ENCODE measurements around the gene EFNB2. TPM values are rescaled to one million over a fixed set of nuclear protein-coding genes. Genes with fewer than 3 reads are reported as not detected.

The EFNB2 gene
- total RNA-seq, 1 donor from 2014 or later, result 42.1 TPM

- Histone ChIP-seq H3K36me3 (ENCODE audit: control insufficient read depth, insufficient read depth, low read length) (no peaks in the 10 kb centered on the region), H3K27me3 (ENCODE audit: control insufficient read depth, insufficient read depth, low read length) (no peaks in the 10 kb centered on the region), H3K4me3 (ENCODE audit: low read depth, low read length) (no peak overlapping the region)
- DNase-seq (ENCODE audit: low read depth), result no peak
- TF ChIP-seq CTCF (IDR thresholded peaks at IDR 0.05; ENCODE audit: insufficient read depth, low read length, poor library complexity, severe bottlenecking), result no peak
These were observed 9.6 kb downstream of the EFNB2 start for GRCh38 chr13:106525865-106526264.

- Histone ChIP-seq H3K27me3 (ENCODE audit: control insufficient read depth, insufficient read depth, low read length) (no peaks in the 10 kb centered on the region), H3K4me3 (ENCODE audit: low read depth, low read length) (no peak overlapping the region), H3K36me3 (ENCODE audit: control insufficient read depth, insufficient read depth, low read length) (no peaks in the 10 kb centered on the region)
- no peak for TF ChIP-seq CTCF (IDR thresholded peaks at IDR 0.05; ENCODE audit: insufficient read depth, low read length, poor library complexity, severe bottlenecking)
- no peak for DNase-seq (ENCODE audit: low read depth)
These were observed 11.4 kb downstream of the EFNB2 start for GRCh38 chr13:106524108-106524507.

- DNase-seq (ENCODE audit: low read depth), result no peak
- H3K27me3 ChIP-seq (ENCODE audit: control insufficient read depth, insufficient read depth, low read length), result no peaks in the 10 kb centered on the region
- H3K4me3 ChIP-seq (ENCODE audit: low read depth, low read length), result no peak overlapping the region
- TF ChIP-seq CTCF (IDR thresholded peaks at IDR 0.05; ENCODE audit: insufficient read depth, low read length, poor library complexity, severe bottlenecking), result no peak
- no peaks in the 10 kb centered on the region for H3K36me3 ChIP-seq (ENCODE audit: control insufficient read depth, insufficient read depth, low read length)
These were observed 11.9 kb downstream of the EFNB2 start for GRCh38 chr13:106523576-106523975.

GRCh38 chr13:106522898-106523525 lies 12.4 kb downstream of the EFNB2 start:
- DNase-seq (ENCODE audit: low read depth), result no peak
- TF ChIP-seq CTCF (IDR thresholded peaks at IDR 0.05; ENCODE audit: insufficient read depth, low read length, poor library complexity, severe bottlenecking), result no peak
- no peak overlapping the region for H3K4me3 ChIP-seq (ENCODE audit: low read depth, low read length)

GRCh38 chr13:106522112-106522705 lies 13.3 kb downstream of the EFNB2 start:
- no peak for DNase-seq (ENCODE audit: low read depth)
- Histone ChIP-seq H3K27me3 (ENCODE audit: control insufficient read depth, insufficient read depth, low read length) (no peaks in the 10 kb centered on the region), H3K36me3 (ENCODE audit: control insufficient read depth, insufficient read depth, low read length) (no peaks in the 10 kb centered on the region), H3K4me3 (ENCODE audit: low read depth, low read length) (no peak overlapping the region)
- TF ChIP-seq CTCF (IDR thresholded peaks at IDR 0.05; ENCODE audit: insufficient read depth, low read length, poor library complexity, severe bottlenecking), result no peak

More at GRCh38 chr13:106522898-106523525, 12.4 kb downstream of the EFNB2 start:
- H3K27me3 ChIP-seq (ENCODE audit: control insufficient read depth, insufficient read depth, low read length), result no peaks in the 10 kb centered on the region
- H3K36me3 ChIP-seq (ENCODE audit: control insufficient read depth, insufficient read depth, low read length), result no peaks in the 10 kb centered on the region
